Panc1 (cell line): ENCODE measurements around the gene BTBD9. TPM values are rescaled to one million over a fixed set of nuclear protein-coding genes. Genes with fewer than 3 reads are reported as not detected.

Source experiments
- ATAC-seq: fragments of 200-7000 bp; cut with Tn5 transposase; 2 replicates; pipeline ENCODE4 v1.9.1; 2020; ENCODE audit warnings: mild to moderate bottlenecking, moderate library complexity
- BruUV-seq: library from RNA; stranded (reverse); fragments of 400-500 nt; replicated peaks from 2 replicates; lab custom pipeline; 2021; lab: Mats Ljungman, UMichigan
- CTCF ChIA-PET: fragments of 300-600 bp; sonication (Branson Sonifier 250); formaldehyde crosslinking; loops from one replicate; lab custom pipeline; 2022; ENCODE audit warnings: antibody characterized with exemption; lab: Charles Lee
- POLR2A ChIA-PET: fragments of 300-600 bp; sonication (Branson Sonifier 250); formaldehyde crosslinking; loops from one replicate; lab custom pipeline; 2022; ENCODE audit warnings: antibody characterized with exemption; lab: Charles Lee
- DNase-seq: peaks from one replicate; pipeline ENCODE4 v3.0.0-alpha.2; 2010; ENCODE audit warnings: low read depth, low spot score
- H3K27ac ChIP-seq: 2 replicates; pipeline ENCODE4 v1.5.1; 2011; ENCODE audit warnings: mild to moderate bottlenecking, low read length, inconsistent platforms
- H3K27me3 ChIP-seq: fragments of 200-500 bp; sonication (Bioruptor generic); 2 replicates; pipeline ENCODE4 v1.6.0; 2014; ENCODE audit warnings: low read length, inconsistent platforms; ENCODE audit not compliant: control insufficient read depth, insufficient read depth
- H3K36me3 ChIP-seq: fragments of 200-500 bp; sonication (Bioruptor generic); 2 replicates; pipeline ENCODE4 v1.5.1; 2014; ENCODE audit warnings: inconsistent platforms, mild to moderate bottlenecking, low read length, moderate library complexity; ENCODE audit not compliant: control insufficient read depth, insufficient read depth
- H3K4me1 ChIP-seq: 2 replicates; pipeline ENCODE4 v1.5.1; 2011; ENCODE audit warnings: inconsistent platforms, mild to moderate bottlenecking, low read length, moderate library complexity; ENCODE audit not compliant: control insufficient read depth, insufficient read depth
- H3K4me3 ChIP-seq, 2 experiments: 2 replicates each; pipeline ENCODE4 v1.5.1; 2011 to 2012; ENCODE audit warnings: low read depth in 2 of 2, low read length in 2 of 2, mild to moderate bottlenecking in 2 of 2, inconsistent platforms in 1 of 2, moderate library complexity in 1 of 2
- H3K9me3 ChIP-seq: fragments of 200-500 bp; sonication (Bioruptor generic); 2 replicates; pipeline ENCODE4 v1.5.1; 2014; ENCODE audit warnings: low read depth, mild to moderate bottlenecking, inconsistent platforms, low read length, moderate library complexity; ENCODE audit not compliant: control insufficient read depth, insufficient read depth
- POLR2AphosphoS5 ChIP-seq: IDR thresholded peaks from 2 replicates; pipeline ENCODE4 v1.6.1; 2012; ENCODE audit warnings: mild to moderate bottlenecking, low read depth, low read length, moderate library complexity
- REST ChIP-seq, 2 experiments: IDR thresholded peaks; 2 replicates each; pipeline ENCODE4 v1.6.1; 2011 to 2012; ENCODE audit warnings: low read depth in 2 of 2, control low read depth in 1 of 2, low read length in 1 of 2, mild to moderate bottlenecking in 1 of 2, moderate library complexity in 1 of 2; ENCODE audit not compliant: insufficient read depth in 1 of 2
- SIN3A ChIP-seq: IDR thresholded peaks from 2 replicates; pipeline ENCODE4 v1.6.1; 2012; ENCODE audit warnings: low read depth, mild to moderate bottlenecking, low read length, moderate library complexity, borderline replicate concordance; ENCODE audit not compliant: insufficient read depth
- TCF7L2 ChIP-seq: IDR thresholded peaks from 2 replicates; pipeline ENCODE4 v1.6.1; 2011; ENCODE audit warnings: mild to moderate bottlenecking, low read depth, low read length, inconsistent platforms
- in situ Hi-C: cut with HindIII; loops from 2 replicates; pipeline ENCODE4 v1.10.0; 2016; ENCODE audit warnings: low sequenced_read_pairs, low pct_unique_long_range_greater_than_20kb
- intact Hi-C: fragments of 100-400 bp; cut with micrococcal nuclease; formaldehyde crosslinking; loops from one replicate; pipeline ENCODE4 v1.10.0; 2022; ENCODE audit not compliant: unreplicated experiment
- total RNA-seq: library from RNA; stranded (reverse); gene quantifications from one replicate; pipeline ENCODE4 v1.2.1, GENCODE V29; 2021; ENCODE audit not compliant: unreplicated experiment
- TF ChIP-seq, protein P1 (sequence below): fragments of 450-650 bp; IDR thresholded peaks from 2 replicates; pipeline ENCODE4 v1.5.1; 2017; ENCODE audit warnings: mild to moderate bottlenecking

The BTBD9 gene
- total RNA-seq, 1 experiment from 2014 or later = 12.8 TPM

DNA sequence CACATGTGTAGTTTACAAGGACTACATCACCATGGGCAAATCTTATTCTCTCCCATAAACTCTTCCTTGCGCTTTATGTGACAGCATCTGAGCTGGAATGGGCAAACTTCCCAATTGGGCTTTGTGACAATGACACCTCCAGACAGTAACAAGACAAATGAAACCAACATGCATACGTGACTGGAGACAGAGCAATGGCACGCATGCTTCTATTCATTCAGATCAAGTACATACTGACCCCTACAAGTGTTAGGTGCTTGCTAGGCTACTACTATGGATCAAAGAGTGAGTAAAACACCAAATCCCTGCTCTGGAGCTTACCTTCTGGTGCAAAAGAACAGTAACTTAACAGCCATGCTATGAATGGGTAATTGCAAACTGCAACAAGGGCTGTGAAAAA, 394.9 kb downstream of the BTBD9 start:
- ChIA-PET CTCF (no interaction called here), POLR2A (no interaction called here)
- H3K36me3 ChIP-seq = no peaks in the 10 kb centered on the region
- H3K4me3 ChIP-seq = no peak overlapping the region
- no TSS peak for BruUV-seq
- H3K4me1 ChIP-seq = no peaks in the 10 kb centered on the region
- in situ Hi-C loops = no loop called here
- ATAC-seq = no peak
- intact Hi-C loops = no loop called here
- H3K9me3 ChIP-seq = no peaks in the 10 kb centered on the region
- H3K27ac ChIP-seq = no peak overlapping the region
- H3K27me3 ChIP-seq = no peaks in the 10 kb centered on the region
- no peak for DNase-seq
- TF ChIP-seq SIN3A (no peak), POLR2AphosphoS5 (no peak), REST (IDR thresholded peaks at IDR 0.05; ENCODE audit: insufficient read depth in 1 of 2, low read depth in 2 of 2, low read length in 1 of 2) (no peak), TCF7L2 (no peak)
- TF ChIP-seq, protein P1, sequence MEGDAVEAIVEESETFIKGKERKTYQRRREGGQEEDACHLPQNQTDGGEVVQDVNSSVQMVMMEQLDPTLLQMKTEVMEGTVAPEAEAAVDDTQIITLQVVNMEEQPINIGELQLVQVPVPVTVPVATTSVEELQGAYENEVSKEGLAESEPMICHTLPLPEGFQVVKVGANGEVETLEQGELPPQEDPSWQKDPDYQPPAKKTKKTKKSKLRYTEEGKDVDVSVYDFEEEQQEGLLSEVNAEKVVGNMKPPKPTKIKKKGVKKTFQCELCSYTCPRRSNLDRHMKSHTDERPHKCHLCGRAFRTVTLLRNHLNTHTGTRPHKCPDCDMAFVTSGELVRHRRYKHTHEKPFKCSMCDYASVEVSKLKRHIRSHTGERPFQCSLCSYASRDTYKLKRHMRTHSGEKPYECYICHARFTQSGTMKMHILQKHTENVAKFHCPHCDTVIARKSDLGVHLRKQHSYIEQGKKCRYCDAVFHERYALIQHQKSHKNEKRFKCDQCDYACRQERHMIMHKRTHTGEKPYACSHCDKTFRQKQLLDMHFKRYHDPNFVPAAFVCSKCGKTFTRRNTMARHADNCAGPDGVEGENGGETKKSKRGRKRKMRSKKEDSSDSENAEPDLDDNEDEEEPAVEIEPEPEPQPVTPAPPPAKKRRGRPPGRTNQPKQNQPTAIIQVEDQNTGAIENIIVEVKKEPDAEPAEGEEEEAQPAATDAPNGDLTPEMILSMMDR = no peak

- no peaks in the 10 kb centered on the region for H3K4me1 ChIP-seq
- no peak for ATAC-seq
- H3K9me3 ChIP-seq = no peaks in the 10 kb centered on the region
- intact Hi-C loops = no loop called here
- H3K4me3 ChIP-seq = no peak overlapping the region
- ChIA-PET POLR2A (no interaction called here), CTCF (no interaction called here)
- no peaks in the 10 kb centered on the region for H3K36me3 ChIP-seq
- BruUV-seq = no TSS peak
- DNase-seq = no peak
- TF ChIP-seq, protein P1 = no peak
- TF ChIP-seq SIN3A (no peak), TCF7L2 (no peak), POLR2AphosphoS5 (no peak), REST (IDR thresholded peaks at IDR 0.05; ENCODE audit: insufficient read depth in 1 of 2, low read depth in 2 of 2, low read length in 1 of 2) (no peak)
- in situ Hi-C loops = no loop called here
- H3K27ac ChIP-seq = no peak overlapping the region
- H3K27me3 ChIP-seq = no peaks in the 10 kb centered on the region
Observed at GRCh38 chr6:38241200-38241871, 398.4 kb downstream of the BTBD9 start.
